Neutrophil (primary cell): ENCODE results near the gene TEX26.

Experiments used
- H3K27ac ChIP-seq: fragments of 200-600 bp; sonication (generic); 2 replicates; pipeline ENCODE4 v1.5.1; 2016; ENCODE audit warnings: mild to moderate bottlenecking, moderate library complexity
- H3K27me3 ChIP-seq: fragments of 200-600 bp; sonication (generic); 2 replicates; pipeline ENCODE4 v1.6.0; 2016; ENCODE audit warnings: mild to moderate bottlenecking
- H3K36me3 ChIP-seq: fragments of 200-600 bp; sonication (generic); 2 replicates; pipeline ENCODE4 v1.5.1; 2017
- H3K4me1 ChIP-seq, 2 experiments: fragments of 200-600 bp in 1 of 2; sonication (generic) in 1 of 2; 1 replicate in 1 of 2; 2 replicates in 1 of 2; pipeline versions ENCODE4 v1.5.1 to v1.6.1; 2013 to 2016; ENCODE audit warnings: low read depth in 1 of 2, low read length in 1 of 2, mild to moderate bottlenecking in 1 of 2, moderate library complexity in 1 of 2; ENCODE audit not compliant: control insufficient read depth in 1 of 2, insufficient read depth in 1 of 2
- H3K4me3 ChIP-seq, 2 experiments: fragments of 200-600 bp in 1 of 2; sonication (generic) in 1 of 2; 1 replicate in 1 of 2; 2 replicates in 1 of 2; pipeline ENCODE4 v1.5.1; 2013 to 2016; ENCODE audit warnings: low read depth in 1 of 2, low read length in 1 of 2, mild to moderate bottlenecking in 1 of 2, moderate library complexity in 1 of 2
- H3K9me3 ChIP-seq: fragments of 200-600 bp; sonication (generic); 2 replicates; pipeline ENCODE4 v1.5.1; 2016
- TF ChIP-seq, protein P1 (sequence below): fragments of 200-600 bp; sonication (generic); IDR thresholded peaks from 2 replicates; pipeline ENCODE4 v1.5.1; 2016; ENCODE audit warnings: antibody characterized with exemption

TEX26 gene

GRCh38 chr13:31020996-31021395 lies 88.5 kb downstream of the TEX26 start:
- peaks cover 51% of the 10 kb centered on the region for H3K27me3 ChIP-seq
- TF ChIP-seq, protein P1, sequence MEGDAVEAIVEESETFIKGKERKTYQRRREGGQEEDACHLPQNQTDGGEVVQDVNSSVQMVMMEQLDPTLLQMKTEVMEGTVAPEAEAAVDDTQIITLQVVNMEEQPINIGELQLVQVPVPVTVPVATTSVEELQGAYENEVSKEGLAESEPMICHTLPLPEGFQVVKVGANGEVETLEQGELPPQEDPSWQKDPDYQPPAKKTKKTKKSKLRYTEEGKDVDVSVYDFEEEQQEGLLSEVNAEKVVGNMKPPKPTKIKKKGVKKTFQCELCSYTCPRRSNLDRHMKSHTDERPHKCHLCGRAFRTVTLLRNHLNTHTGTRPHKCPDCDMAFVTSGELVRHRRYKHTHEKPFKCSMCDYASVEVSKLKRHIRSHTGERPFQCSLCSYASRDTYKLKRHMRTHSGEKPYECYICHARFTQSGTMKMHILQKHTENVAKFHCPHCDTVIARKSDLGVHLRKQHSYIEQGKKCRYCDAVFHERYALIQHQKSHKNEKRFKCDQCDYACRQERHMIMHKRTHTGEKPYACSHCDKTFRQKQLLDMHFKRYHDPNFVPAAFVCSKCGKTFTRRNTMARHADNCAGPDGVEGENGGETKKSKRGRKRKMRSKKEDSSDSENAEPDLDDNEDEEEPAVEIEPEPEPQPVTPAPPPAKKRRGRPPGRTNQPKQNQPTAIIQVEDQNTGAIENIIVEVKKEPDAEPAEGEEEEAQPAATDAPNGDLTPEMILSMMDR, result no peak
- no peaks in the 10 kb centered on the region for H3K9me3 ChIP-seq
- H3K36me3 ChIP-seq, result no peaks in the 10 kb centered on the region
- no peak overlapping the region for H3K27ac ChIP-seq
- no peaks in the 10 kb centered on the region for H3K4me1 ChIP-seq
- no peak overlapping the region for H3K4me3 ChIP-seq

GRCh38 chr13:31022288-31022895 lies 89.9 kb downstream of the TEX26 start:
- Histone ChIP-seq H3K4me3 (no peak overlapping the region), H3K36me3 (no peaks in the 10 kb centered on the region), H3K27ac (no peak overlapping the region), H3K27me3 (peaks cover 54% of the 10 kb centered on the region), H3K4me1 (no peaks in the 10 kb centered on the region), H3K9me3 (no peaks in the 10 kb centered on the region)
- TF ChIP-seq, protein P1, result no peak

DNA sequence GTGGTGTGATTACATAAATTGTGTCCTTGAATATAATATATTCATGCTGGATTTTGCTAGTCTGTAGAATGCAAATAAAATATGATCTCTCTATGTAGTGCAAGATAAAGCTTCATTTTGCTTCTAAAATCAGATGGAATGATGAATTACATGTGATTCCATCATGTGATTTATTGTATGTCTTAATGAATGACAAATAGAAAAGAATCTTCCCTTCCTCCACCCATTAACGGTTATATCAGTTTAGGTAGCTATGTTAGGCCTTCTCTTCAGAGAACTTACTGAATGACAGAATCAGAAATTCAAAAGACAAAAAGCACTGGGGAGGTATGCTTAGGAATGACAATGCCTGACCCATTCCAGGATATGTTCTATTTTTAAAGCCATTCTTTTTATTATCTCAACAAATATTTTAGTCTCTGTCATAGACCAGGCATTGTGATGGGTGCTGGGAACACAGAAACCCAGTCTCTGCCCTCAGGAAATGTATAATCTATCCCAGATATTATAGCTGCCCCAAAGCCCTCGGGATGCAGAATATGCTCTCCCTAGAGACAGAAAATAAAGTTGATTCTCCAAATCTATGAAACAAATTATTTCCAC lies 90.6 kb downstream of the TEX26 start:
- Histone ChIP-seq H3K36me3 (no peaks in the 10 kb centered on the region), H3K4me1 (no peaks in the 10 kb centered on the region), H3K27me3 (peaks cover 54% of the 10 kb centered on the region), H3K9me3 (no peaks in the 10 kb centered on the region), H3K4me3 (no peak overlapping the region), H3K27ac (no peak overlapping the region)
- TF ChIP-seq, protein P1, result no peak
